GM13976 (cell line): Measurements from ENCODE around the gene SOWAHB.

Source experiments
- DNase-seq: peaks from one replicate; pipeline ENCODE4 v3.0.0; 2012; ENCODE audit warnings: low spot score
- CTCF ChIP-seq: IDR thresholded peaks from 2 replicates; pipeline ENCODE4 v1.5.1; 2012; ENCODE audit warnings: borderline replicate concordance, mild to moderate bottlenecking; ENCODE audit not compliant: insufficient read depth; ENCODE audit errors: extremely low read depth, missing control alignments, control extremely low read depth
- in situ Hi-C: fragments of 300-500 bp; cut with MboI; formaldehyde crosslinking; loops from one replicate; pipeline ENCODE4 v1.12.0; 2022; ENCODE audit warnings: low sequenced_read_pairs, mixed read lengths, inconsistent platforms; ENCODE audit not compliant: unreplicated experiment

The SOWAHB gene, protein sequence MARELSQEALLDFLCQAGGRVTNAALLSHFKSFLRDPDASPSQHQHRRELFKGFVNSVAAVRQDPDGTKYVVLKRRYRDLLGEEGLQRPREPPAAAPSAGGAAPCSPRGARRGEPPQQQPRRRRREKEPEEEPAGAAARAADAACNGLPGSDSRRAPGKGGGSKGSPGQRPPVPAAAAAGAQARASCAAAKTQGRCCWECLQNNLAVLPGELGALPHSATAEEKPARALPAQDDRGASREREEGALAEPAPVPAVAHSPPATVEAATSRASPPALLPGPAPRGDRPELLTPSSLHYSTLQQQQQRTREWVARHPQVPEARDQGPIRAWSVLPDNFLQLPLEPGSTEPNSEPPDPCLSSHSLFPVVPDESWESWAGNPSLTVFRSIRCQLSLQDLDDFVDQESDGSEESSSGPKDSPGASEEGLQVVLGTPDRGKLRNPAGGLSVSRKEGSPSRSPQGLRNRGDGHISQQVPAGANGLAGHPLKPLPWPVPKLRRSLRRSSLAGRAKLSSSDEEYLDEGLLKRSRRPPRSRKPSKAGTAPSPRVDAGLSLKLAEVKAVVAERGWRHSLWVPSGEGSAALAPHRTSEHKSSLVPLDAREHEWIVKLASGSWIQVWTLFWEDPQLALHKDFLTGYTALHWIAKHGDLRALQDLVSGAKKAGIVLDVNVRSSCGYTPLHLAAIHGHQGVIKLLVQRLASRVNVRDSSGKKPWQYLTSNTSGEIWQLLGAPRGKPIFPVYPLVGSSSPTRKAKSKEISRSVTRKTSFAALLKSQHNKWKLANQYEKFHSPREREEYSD

DNA sequence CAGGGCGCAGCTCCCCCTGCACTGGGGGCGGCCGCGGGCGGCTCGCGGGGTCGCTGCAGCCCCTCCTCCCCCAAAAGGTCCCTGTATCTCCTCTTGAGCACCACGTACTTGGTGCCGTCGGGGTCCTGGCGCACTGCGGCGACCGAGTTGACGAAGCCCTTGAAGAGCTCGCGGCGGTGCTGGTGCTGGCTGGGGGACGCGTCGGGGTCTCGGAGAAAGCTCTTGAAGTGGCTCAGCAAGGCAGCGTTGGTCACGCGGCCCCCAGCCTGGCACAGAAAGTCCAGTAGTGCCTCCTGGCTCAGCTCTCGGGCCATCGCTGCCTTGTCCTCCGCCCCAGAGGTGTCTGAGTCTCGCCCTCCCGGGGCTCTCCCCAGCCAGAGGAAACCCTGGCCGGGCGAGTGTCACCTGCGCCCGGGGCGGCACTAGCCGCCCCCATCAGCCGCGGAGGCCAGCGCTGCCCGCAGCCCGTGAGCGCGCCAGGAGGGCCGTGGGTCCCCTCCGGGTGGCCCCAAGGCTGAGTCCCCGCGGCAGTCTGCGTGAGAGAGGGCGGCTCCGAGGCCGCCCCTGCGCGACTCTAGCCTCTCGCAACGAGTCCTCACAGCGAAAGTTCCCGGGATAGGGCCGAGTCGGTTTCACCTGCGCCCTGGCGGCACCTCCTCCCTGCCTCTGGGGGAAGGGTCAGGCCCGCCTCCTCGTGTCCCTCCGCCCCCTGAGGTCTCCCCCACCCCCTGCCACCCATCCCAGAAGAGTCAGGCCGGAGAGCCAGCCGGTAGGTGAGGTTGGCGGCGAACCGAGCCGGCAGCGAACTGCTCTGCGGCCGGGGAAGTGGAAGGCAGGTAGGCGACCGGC is at the start of gene SOWAHB:
SOWAHB (minus strand) TSS at position 609 of the 849 bp plus-strand sequence; CDS start at position 314, 295 bp downstream.
- TF ChIP-seq CTCF = no peak
- in situ Hi-C loops = no loop called here
- DNase-seq = peak; percentile 67

DNA sequence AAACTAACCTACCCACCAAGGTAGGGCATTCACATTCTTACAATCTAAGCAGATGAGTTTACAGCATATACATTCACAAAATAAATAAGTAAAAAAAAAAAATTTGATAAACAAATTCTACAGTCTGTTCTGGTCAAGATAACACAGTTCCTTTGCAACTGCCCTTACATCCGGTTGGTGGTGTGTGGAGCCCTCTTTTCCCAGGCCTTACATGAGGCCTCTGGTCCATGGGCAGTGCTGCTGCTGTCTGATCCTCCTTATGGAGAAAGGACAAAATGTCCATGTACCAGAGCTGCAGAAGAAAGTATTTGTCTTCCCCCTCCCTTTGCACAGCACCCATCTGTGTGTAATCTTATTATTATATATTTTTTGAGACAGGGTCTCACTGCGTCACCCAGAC is 49.4 kb upstream of the SOWAHB start:
- in situ Hi-C loops = no loop called here
- TF ChIP-seq CTCF = no peak
- no peak for DNase-seq

GRCh38 chr4:76943790-76944189 is 45.8 kb upstream of the SOWAHB start:
- in situ Hi-C loops = no loop called here
- DNase-seq = no peak

GRCh38 chr4:76943129-76943620 is 45.2 kb upstream of the SOWAHB start:
- no peak for DNase-seq
- no peak for TF ChIP-seq CTCF
- in situ Hi-C loops = no loop called here

More at GRCh38 chr4:76943790-76944189, 45.8 kb upstream of the SOWAHB start:
- no peak for TF ChIP-seq CTCF

DNA sequence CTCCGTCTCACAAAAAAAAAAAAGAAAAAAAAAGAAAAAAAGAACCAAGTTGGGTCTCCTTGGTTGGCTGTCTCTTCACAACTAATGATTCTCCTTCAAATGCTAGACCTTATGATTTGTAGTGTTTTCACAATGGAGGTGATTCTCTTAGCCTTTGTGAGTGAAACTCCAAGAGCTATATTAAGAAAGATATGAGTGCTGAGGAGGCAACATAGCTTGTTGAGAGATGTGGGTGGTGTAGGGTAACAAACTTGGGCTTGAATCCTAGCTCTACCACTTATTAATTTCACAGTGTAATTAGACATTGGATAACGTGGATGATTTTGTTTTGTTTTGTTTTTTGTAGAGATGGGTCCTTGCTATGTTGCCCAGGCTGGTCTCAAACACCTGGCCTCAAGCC is 41.2 kb upstream of the SOWAHB start:
- TF ChIP-seq CTCF = no peak
- no peak for DNase-seq
- in situ Hi-C loops = no loop called here

DNA sequence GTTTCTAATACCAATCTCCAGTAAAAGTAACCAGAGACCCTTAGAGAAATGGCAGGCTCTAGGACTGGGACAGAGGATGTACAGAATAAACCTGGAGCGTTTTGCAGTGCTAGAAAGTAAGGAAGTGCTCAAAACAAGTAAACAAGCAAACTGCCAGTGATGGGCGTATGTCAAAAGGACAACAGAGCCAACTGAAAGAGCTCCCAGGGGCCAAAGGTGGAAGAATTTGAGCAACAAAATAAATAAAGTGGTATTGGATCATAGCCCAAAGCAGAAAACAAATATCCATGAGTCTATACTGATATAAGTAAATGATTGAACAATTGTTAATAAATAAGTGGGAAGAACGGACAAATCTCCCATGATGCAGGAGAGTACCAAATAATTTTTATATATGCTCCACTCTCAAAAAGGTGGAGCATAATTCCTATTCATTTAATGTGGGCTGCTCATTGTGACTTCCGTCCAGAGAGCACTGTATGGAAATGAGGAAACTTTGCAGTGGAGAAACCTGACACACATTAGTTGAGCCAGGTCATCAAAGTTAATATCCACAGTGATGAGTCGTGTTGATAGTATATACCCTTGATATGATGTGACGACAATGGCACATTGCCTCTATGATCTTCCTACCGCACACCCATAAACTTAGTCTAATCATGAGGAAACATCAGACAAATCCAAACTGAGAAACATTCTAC is 33.8 kb upstream of the SOWAHB start:
- in situ Hi-C loops = no loop called here
- no peak for TF ChIP-seq CTCF
- DNase-seq = no peak
